Lung (tissue), 12 donors: Measurements from ENCODE around the gene SH3TC1. TPM values are rescaled to one million over a fixed set of nuclear protein-coding genes. Genes with fewer than 3 reads are reported as not detected.

ENCODE experiments used
- ATAC-seq: fragments of 200-7000 bp; cut with Tn5 transposase; one replicate; pipeline ENCODE4 v1.9.1; 2020; ENCODE audit warnings: moderate number of reproducible peaks; ENCODE audit not compliant: insufficient read depth, low FRiP score
- DNase-seq, 3 donors: peaks; one replicate each; pipeline ENCODE4 v3.0.0-alpha.2; 2013 to 2017
- H3K27ac ChIP-seq, 2 donors: one replicate each; pipeline ENCODE4 v1.5.1; 2013; ENCODE audit warnings: mild to moderate bottlenecking in 2 of 2, moderate library complexity in 2 of 2, control low read depth in 1 of 2, inconsistent platforms in 1 of 2, low read depth in 1 of 2, low read length in 1 of 2
- H3K27me3 ChIP-seq, 3 donors: one replicate each; pipeline ENCODE4 v1.5.1; 2013; ENCODE audit warnings: low read length in 2 of 3; ENCODE audit not compliant: control insufficient read depth in 3 of 3, insufficient read depth in 3 of 3
- H3K36me3 ChIP-seq, 4 donors: one replicate each; pipeline ENCODE4 v1.5.1; 2013; ENCODE audit warnings: low read length in 4 of 4, mild to moderate bottlenecking in 1 of 4, moderate library complexity in 1 of 4; ENCODE audit not compliant: control insufficient read depth in 4 of 4, insufficient read depth in 4 of 4
- H3K4me1 ChIP-seq, 5 donors: one replicate each; pipeline ENCODE4 v1.5.1; 2013; ENCODE audit warnings: low read length in 5 of 5, mild to moderate bottlenecking in 2 of 5, moderate library complexity in 1 of 5; ENCODE audit not compliant: control insufficient read depth in 5 of 5, insufficient read depth in 5 of 5
- H3K4me3 ChIP-seq: one replicate; pipeline ENCODE4 v1.5.1; 2013; ENCODE audit warnings: mild to moderate bottlenecking, control low read depth, moderate library complexity
- H3K9ac ChIP-seq, 2 donors: one replicate each; pipeline ENCODE4 v1.5.1; 2013; ENCODE audit warnings: low read length in 2 of 2, control low read depth in 1 of 2; ENCODE audit not compliant: insufficient read depth in 1 of 2
- H3K9me3 ChIP-seq, 4 donors: one replicate each; pipeline ENCODE4 v1.5.1; 2013; ENCODE audit warnings: low read length in 3 of 4, mild to moderate bottlenecking in 1 of 4, moderate library complexity in 1 of 4; ENCODE audit not compliant: control insufficient read depth in 4 of 4, insufficient read depth in 3 of 4
- CTCF ChIP-seq: IDR thresholded peaks from 2 replicates; pipeline ENCODE4 v1.5.1; 2012; ENCODE audit warnings: mild to moderate bottlenecking; ENCODE audit errors: control extremely low read depth, extremely low read depth
- WGBS, 2 donors: extraction: QIAGEN DNeasy Blood & Tissue Kit; methylation state at CpG; one replicate each; pipeline ENCODE4 v1.1.7; 2013; 5-methylcytosine and 5-hydroxymethylcytosine counted together
- polyA plus RNA-seq, 2 donors: library from polyadenylated mRNA; stranded (reverse); fragments of 200-250 nt; gene quantifications; one replicate each; pipeline ENCODE4 v1.2.1, GENCODE V29; 2013
- total RNA-seq, 2 donors: library from RNA; depleted of rRNA in 1 of 2; stranded (reverse); fragments of >200 nt in 1 of 2; gene quantifications; one replicate each; pipeline ENCODE4 v1.2.1, GENCODE V29; 2014 to 2021
- donor health status: control.
- donor health status: control.
- donor health status: Bipolar disorder and iron deficiency.
- donor health status: healthy.
- donor health status: DM: yes; HTN: yes; CAD: no.

SH3TC1 gene
- total and polyA plus RNA-seq, 4 donors: 21.4 to 67.3 (median 38.1) TPM

- no peaks in the 10 kb centered on the region for H3K27me3 ChIP-seq
- peaks cover 0 to 10% (median 2%) of the 10 kb centered on the region in 5 donors for H3K4me1 ChIP-seq
- H3K9me3 ChIP-seq: no peaks in the 10 kb centered on the region
- no peak overlapping the region for H3K9ac ChIP-seq
- no peak overlapping the region for H3K27ac ChIP-seq
- ATAC-seq (no peak), DNase-seq (no peak)
- 95 to 98% methylated on average over 13 of the region's 13 CpGs for WGBS, 2 donors
- H3K4me3 ChIP-seq: no peak overlapping the region
- TF ChIP-seq CTCF: no peak
- peaks cover 0 to 56% (median 4%) of the 10 kb centered on the region in 4 donors for H3K36me3 ChIP-seq
Observed at GRCh38 chr4:8239226-8239625, 40.1 kb downstream of the SH3TC1 start.

GRCh38 chr4:8239661-8240060, 40.6 kb downstream of the SH3TC1 start:
- Histone ChIP-seq H3K4me1 (peaks cover 0 to 10% (median 2%) of the 10 kb centered on the region in 5 donors), H3K27me3 (no peaks in the 10 kb centered on the region), H3K36me3 (peaks cover 0 to 53% (median 2%) of the 10 kb centered on the region in 4 donors), H3K4me3 (no peak overlapping the region), H3K9me3 (no peaks in the 10 kb centered on the region), H3K9ac (no peak overlapping the region), H3K27ac (no peak overlapping the region)
- no peak for TF ChIP-seq CTCF
- 92 to 95% methylated on average over 9 of the region's 9 CpGs for WGBS, 2 donors
- DNase-seq (no peak), ATAC-seq (no peak)

GRCh38 chr4:8240211-8241041, 41.3 kb downstream of the SH3TC1 start:
- no peaks in the 10 kb centered on the region for H3K9me3 ChIP-seq
- ATAC-seq (no peak), DNase-seq (no peak)
- 60 to 75% methylated on average over 26 of the region's 26 CpGs for WGBS, 2 donors
- H3K4me3 ChIP-seq: no peak overlapping the region
- H3K9ac ChIP-seq: no peak overlapping the region
- no peak for TF ChIP-seq CTCF
- peaks cover 0 to 48% (median 2%) of the 10 kb centered on the region in 4 donors for H3K36me3 ChIP-seq
- no peaks in the 10 kb centered on the region for H3K27me3 ChIP-seq
- H3K27ac ChIP-seq: no peak overlapping the region
- H3K4me1 ChIP-seq: peaks cover 0 to 10% (median 2%) of the 10 kb centered on the region in 5 donors
